Mesenchymal stem cell (in vitro differentiated cells and primary cell): ENCODE measurements around the gene TNFSF10.
A peak's percentile ranks its signal among the peaks of the same experiment; 100 is the strongest.

Experiments
- DNase-seq: peaks from one replicate; pipeline ENCODE4 v3.0.0-alpha.2; 2013
- H2AFZ ChIP-seq: one replicate; pipeline ENCODE4 v1.6.1; 2013; ENCODE audit warnings: low read depth, mild to moderate bottlenecking, control low read depth, inconsistent platforms, low read length, moderate library complexity
- H2AK5ac ChIP-seq: 2 replicates; pipeline ENCODE4 v1.6.1; 2013; ENCODE audit warnings: low read length, moderate library complexity, mild to moderate bottlenecking, inconsistent platforms; ENCODE audit not compliant: severe bottlenecking
- H2BK120ac ChIP-seq: one replicate; pipeline ENCODE4 v1.6.1; 2013; ENCODE audit warnings: low read depth, mild to moderate bottlenecking, inconsistent platforms, low read length, moderate library complexity
- H2BK12ac ChIP-seq, 2 experiments: one replicate each; pipeline ENCODE4 v1.6.1; 2013; ENCODE audit warnings: inconsistent platforms in 2 of 2, low read length in 2 of 2, mild to moderate bottlenecking in 2 of 2, moderate library complexity in 2 of 2, control low read depth in 1 of 2
- H2BK15ac ChIP-seq: one replicate; pipeline ENCODE4 v1.6.1; 2013; ENCODE audit warnings: mild to moderate bottlenecking, low read depth, inconsistent platforms; ENCODE audit not compliant: poor library complexity, severe bottlenecking
- H2BK5ac ChIP-seq: 2 replicates; pipeline ENCODE4 v1.6.1; 2013; ENCODE audit warnings: low read depth, mild to moderate bottlenecking, low read length, control low read depth, inconsistent platforms; ENCODE audit not compliant: poor library complexity, severe bottlenecking
- H3K14ac ChIP-seq, 2 experiments: one replicate each; pipeline ENCODE4 v1.6.1; 2013; ENCODE audit warnings: inconsistent platforms in 2 of 2, low read length in 2 of 2, control low read depth in 1 of 2, mild to moderate bottlenecking in 1 of 2, moderate library complexity in 1 of 2
- H3K18ac ChIP-seq, 2 experiments: one replicate each; pipeline ENCODE4 v1.6.1; 2013; ENCODE audit warnings: inconsistent platforms in 2 of 2, low read length in 2 of 2, control low read depth in 1 of 2, low read depth in 1 of 2, mild to moderate bottlenecking in 1 of 2
- H3K23ac ChIP-seq, 2 experiments: one replicate each; pipeline ENCODE4 v1.6.1; 2013; ENCODE audit warnings: inconsistent platforms in 2 of 2, low read length in 2 of 2, mild to moderate bottlenecking in 2 of 2, moderate library complexity in 2 of 2, control low read depth in 1 of 2
- H3K27ac ChIP-seq: 2 replicates; pipeline ENCODE4 v1.5.1; 2013; ENCODE audit warnings: mild to moderate bottlenecking, moderate library complexity, low read length, control low read depth, inconsistent platforms; ENCODE audit not compliant: poor library complexity, severe bottlenecking
- H3K27me3 ChIP-seq, 2 experiments: 2 replicates each; pipeline versions ENCODE4 v1.6.1 to v1.7.0; 2013; ENCODE audit warnings: low read length in 2 of 2, mild to moderate bottlenecking in 2 of 2, moderate library complexity in 2 of 2, control low read depth in 1 of 2, inconsistent platforms in 1 of 2; ENCODE audit not compliant: control insufficient read depth in 1 of 2, insufficient read depth in 1 of 2
- H3K36me3 ChIP-seq, 2 experiments: 2 replicates each; pipeline versions ENCODE4 v1.6.1 to v1.7.0; 2013; ENCODE audit warnings: low read length in 2 of 2, control low read depth in 1 of 2, inconsistent platforms in 1 of 2, low read depth in 1 of 2, mild to moderate bottlenecking in 1 of 2; ENCODE audit not compliant: insufficient read depth in 2 of 2, control insufficient read depth in 1 of 2
- H3K4ac ChIP-seq, 2 experiments: one replicate each; pipeline ENCODE4 v1.6.1; 2013; ENCODE audit warnings: inconsistent platforms in 2 of 2, low read length in 2 of 2, mild to moderate bottlenecking in 2 of 2, moderate library complexity in 2 of 2, control low read depth in 1 of 2, low read depth in 1 of 2
- H3K4me1 ChIP-seq: 2 replicates; pipeline ENCODE4 v1.6.1; 2013; ENCODE audit warnings: low read depth, low read length, control low read depth; ENCODE audit not compliant: control insufficient read depth, insufficient read depth
- H3K4me2 ChIP-seq: 2 replicates; pipeline ENCODE4 v1.6.1; 2013; ENCODE audit warnings: low read length, mild to moderate bottlenecking, inconsistent platforms; ENCODE audit not compliant: poor library complexity, severe bottlenecking
- H3K4me3 ChIP-seq, 2 experiments: 2 replicates each; pipeline versions ENCODE4 v1.5.1 to v1.7.0; 2013; ENCODE audit warnings: low read length in 2 of 2, mild to moderate bottlenecking in 2 of 2, control low read depth in 1 of 2, low read depth in 1 of 2; ENCODE audit not compliant: insufficient read depth in 1 of 2
- H3K79me1 ChIP-seq: replicated peaks from 2 replicates; pipeline ENCODE4 v1.6.1; 2013; ENCODE audit warnings: mild to moderate bottlenecking, control low read depth, low read length, inconsistent platforms; ENCODE audit not compliant: poor library complexity, severe bottlenecking
- H3K9ac ChIP-seq: 2 replicates; pipeline ENCODE4 v1.7.0; 2013; ENCODE audit warnings: mild to moderate bottlenecking, low read length, moderate library complexity
- H3K9me3 ChIP-seq: 2 replicates; pipeline ENCODE4 v1.7.0; 2013; ENCODE audit warnings: mild to moderate bottlenecking, low read length; ENCODE audit not compliant: control insufficient read depth
- H4K8ac ChIP-seq: one replicate; pipeline ENCODE4 v1.6.1; 2013; ENCODE audit warnings: inconsistent platforms, mild to moderate bottlenecking, low read length, moderate library complexity
- H4K91ac ChIP-seq: one replicate; pipeline ENCODE4 v1.6.1; 2013; ENCODE audit warnings: mild to moderate bottlenecking, low read length, inconsistent platforms
- WGBS: methylation state at CpG from one replicate; pipeline ENCODE4 v1.1.7; 2013; ENCODE audit warnings: mixed read lengths; 5-methylcytosine and 5-hydroxymethylcytosine counted together

Gene TNFSF10

GRCh38 chr3:172552607-172553006 lies 29.4 kb upstream of the TNFSF10 start:
- Histone ChIP-seq H3K18ac (peak overlapping the region in 1 of 2 experiments; percentile 69), H2AFZ (no peak overlapping the region), H3K14ac (no peak overlapping the region), H2BK5ac (no peak overlapping the region), H3K4me1 (peaks cover 4% of the 10 kb centered on the region), H2BK12ac (no peak overlapping the region), H4K91ac (peak overlapping the region; percentile 9), H3K9ac (no peak overlapping the region), H2BK120ac (no peak overlapping the region), H3K23ac (no peak overlapping the region), H3K4ac (no peak overlapping the region), H3K4me2 (no peak overlapping the region), H3K4me3 (no peak overlapping the region), H3K27ac (no peak overlapping the region), H3K9me3 (no peaks in the 10 kb centered on the region), H3K79me1 (no peaks in the 10 kb centered on the region), H3K27me3 (no peaks in the 10 kb centered on the region), H3K36me3 (no peaks in the 10 kb centered on the region), H2AK5ac (no peak overlapping the region), H2BK15ac (no peak overlapping the region), H4K8ac (no peak overlapping the region)
- DNase-seq = no peak

GRCh38 chr3:172551874-172552273 lies 28.6 kb upstream of the TNFSF10 start:
- DNase-seq = no peak
- H3K79me1 ChIP-seq = no peaks in the 10 kb centered on the region
- H3K27ac ChIP-seq = no peak overlapping the region
- no peak overlapping the region for H3K9ac ChIP-seq
- no peak overlapping the region for H3K18ac ChIP-seq
- H4K8ac ChIP-seq = no peak overlapping the region
- H2BK120ac ChIP-seq = no peak overlapping the region
- H2AK5ac ChIP-seq = no peak overlapping the region
- H2BK12ac ChIP-seq = no peak overlapping the region
- peaks cover 2% of the 10 kb centered on the region for H3K4me1 ChIP-seq
- H3K4me3 ChIP-seq = no peak overlapping the region
- no peak overlapping the region for H2BK15ac ChIP-seq
- H3K9me3 ChIP-seq = no peaks in the 10 kb centered on the region
- no peak overlapping the region for H2BK5ac ChIP-seq
- H2AFZ ChIP-seq = no peak overlapping the region
- no peak overlapping the region for H4K91ac ChIP-seq
- H3K14ac ChIP-seq = no peak overlapping the region
- H3K23ac ChIP-seq = no peak overlapping the region
- 94% methylated on average over 1 of the region's 1 CpG for WGBS
- H3K27me3 ChIP-seq = no peaks in the 10 kb centered on the region
- no peak overlapping the region for H3K4me2 ChIP-seq
- no peaks in the 10 kb centered on the region for H3K36me3 ChIP-seq
- H3K4ac ChIP-seq = no peak overlapping the region

GRCh38 chr3:172550347-172550943 lies 27.2 kb upstream of the TNFSF10 start:
- H3K9me3 ChIP-seq = no peaks in the 10 kb centered on the region
- 75% methylated on average over 2 of the region's 6 CpGs for WGBS

GRCh38 chr3:172549144-172549543 lies 25.9 kb upstream of the TNFSF10 start:
- no peaks in the 10 kb centered on the region for H3K27me3 ChIP-seq
- DNase-seq = peak; percentile 28
- no peak overlapping the region for H3K27ac ChIP-seq
- H2BK5ac ChIP-seq = no peak overlapping the region
- no peak overlapping the region for H2AFZ ChIP-seq
- H3K4me3 ChIP-seq = no peak overlapping the region
- H4K8ac ChIP-seq = no peak overlapping the region
- peaks cover 2% of the 10 kb centered on the region for H3K4me1 ChIP-seq
- no CpG with 5 or more reads among the region's 2 CpGs for WGBS
- no peak overlapping the region for H3K23ac ChIP-seq
- H2BK120ac ChIP-seq = no peak overlapping the region
- no peaks in the 10 kb centered on the region for H3K9me3 ChIP-seq
- H2BK15ac ChIP-seq = no peak overlapping the region
- H3K9ac ChIP-seq = no peak overlapping the region
- no peaks in the 10 kb centered on the region for H3K79me1 ChIP-seq
- no peak overlapping the region for H4K91ac ChIP-seq
- no peak overlapping the region for H3K4me2 ChIP-seq
- no peak overlapping the region for H3K4ac ChIP-seq
- no peak overlapping the region for H3K14ac ChIP-seq
- H3K18ac ChIP-seq = no peak overlapping the region
- no peaks in the 10 kb centered on the region for H3K36me3 ChIP-seq
- H2AK5ac ChIP-seq = no peak overlapping the region
- H2BK12ac ChIP-seq = no peak overlapping the region

More at GRCh38 chr3:172550347-172550943, 27.2 kb upstream of the TNFSF10 start:
- H3K4me2 ChIP-seq = no peak overlapping the region
- no peak overlapping the region for H2BK15ac ChIP-seq
- no peak overlapping the region for H2AFZ ChIP-seq
- H3K4ac ChIP-seq = no peak overlapping the region
- H3K4me3 ChIP-seq = no peak overlapping the region
- peak; percentile 86 for DNase-seq
- H3K27ac ChIP-seq = peak overlapping the region; percentile 24
- H4K91ac ChIP-seq = no peak overlapping the region
- H3K14ac ChIP-seq = no peak overlapping the region
- H3K18ac ChIP-seq = peak overlapping the region in 1 of 2 experiments; percentile 55
- no peak overlapping the region for H2AK5ac ChIP-seq
- no peaks in the 10 kb centered on the region for H3K27me3 ChIP-seq
- no peaks in the 10 kb centered on the region for H3K79me1 ChIP-seq
- peaks cover 2% of the 10 kb centered on the region for H3K4me1 ChIP-seq
- no peak overlapping the region for H3K9ac ChIP-seq
- H4K8ac ChIP-seq = no peak overlapping the region
- no peak overlapping the region for H2BK5ac ChIP-seq
- H2BK120ac ChIP-seq = no peak overlapping the region
- H3K23ac ChIP-seq = no peak overlapping the region
- no peaks in the 10 kb centered on the region for H3K36me3 ChIP-seq
- no peak overlapping the region for H2BK12ac ChIP-seq
